ENCODE measurements around the gene SIRT5. TPM values are rescaled to one million over a fixed set of nuclear protein-coding genes. Genes with fewer than 3 reads are reported as not detected.

The SIRT5 gene
- total RNA-seq, 1 donor from 2014 or later, result 21.2 TPM

DNA sequence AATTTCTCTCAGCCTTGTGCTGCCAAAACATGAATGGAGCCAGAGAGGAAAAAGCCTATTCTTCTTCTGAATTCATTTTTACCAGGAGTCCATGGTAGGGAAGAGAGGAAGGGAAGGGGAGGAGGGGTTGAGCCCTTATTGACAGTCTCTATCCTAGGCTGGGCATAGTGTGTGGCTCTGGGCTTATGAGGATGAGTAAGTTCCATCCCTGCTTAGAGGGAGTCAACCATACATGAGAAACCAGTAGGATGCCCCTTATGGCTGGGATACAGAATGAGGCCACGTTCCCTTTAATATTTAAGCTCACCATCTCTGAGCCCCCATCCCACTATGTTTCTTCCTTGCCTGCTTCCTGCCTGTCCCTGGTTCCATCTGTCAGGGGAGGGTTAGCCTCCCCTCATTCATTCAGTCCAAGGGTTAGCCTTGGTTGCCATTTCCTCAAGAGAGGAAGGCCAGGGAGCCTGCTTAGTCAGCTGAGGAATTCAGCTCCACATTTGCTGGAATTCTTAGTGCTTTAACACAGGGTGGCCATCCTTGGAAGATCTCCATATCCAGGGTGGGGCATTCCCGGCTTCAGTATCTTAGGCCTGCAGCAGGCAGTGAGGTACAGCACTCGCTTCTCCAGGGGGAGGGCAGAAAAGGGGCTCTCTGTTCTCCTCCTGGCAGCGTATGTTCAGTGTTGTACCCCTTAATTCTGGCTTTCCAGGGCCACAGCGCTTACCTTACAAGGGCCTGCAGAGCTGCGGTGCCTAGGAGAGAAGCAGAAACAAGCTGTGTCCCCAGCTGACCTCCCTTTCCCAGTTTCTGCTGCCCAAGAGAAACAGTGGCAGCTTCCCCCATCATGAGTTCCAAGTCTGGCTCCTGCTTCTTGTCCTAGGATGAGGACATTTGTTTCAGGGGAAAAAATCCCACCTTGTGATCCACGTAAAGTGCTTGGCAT lies 12.5 kb downstream of the SIRT5 start:
- peak; percentile 28 for DNase-seq (ENCODE audit: low spot score)

- no peak for DNase-seq (ENCODE audit: low spot score)
Measured at GRCh38 chr6:13589801-13590200, 15.4 kb downstream of the SIRT5 start.

DNA sequence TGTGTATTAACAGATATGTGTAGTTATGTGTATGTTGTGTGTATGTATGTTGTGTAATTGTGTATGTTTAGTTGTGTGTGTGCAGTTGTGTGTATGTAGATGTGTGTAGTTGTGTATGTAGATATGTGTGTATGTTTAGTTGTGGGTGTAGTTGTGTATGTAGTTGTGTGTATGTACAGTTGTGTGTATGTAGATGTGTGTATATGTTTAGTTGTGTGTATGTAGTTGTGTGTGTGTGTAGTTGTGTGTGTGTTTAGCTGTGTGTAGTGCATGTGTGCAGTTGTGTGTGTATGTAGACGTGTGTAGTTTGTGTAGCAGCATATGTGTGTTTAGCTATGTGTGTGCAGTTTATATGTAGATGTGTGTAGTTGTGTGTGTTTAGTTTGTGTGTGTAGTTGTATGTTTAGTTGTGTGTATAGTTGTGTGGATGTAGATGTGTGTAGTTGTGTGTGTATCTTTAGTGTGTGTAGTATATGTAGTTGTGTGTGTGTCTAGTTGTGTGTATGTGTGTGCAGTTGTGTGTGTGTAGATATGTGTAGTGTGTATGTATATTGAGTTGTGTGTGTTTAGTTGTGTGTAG lies 16.3 kb downstream of the SIRT5 start:
- no peak for DNase-seq (ENCODE audit: low spot score)

- no peak for DNase-seq (ENCODE audit: low spot score)
Measured at GRCh38 chr6:13591205-13591921, 17.0 kb downstream of the SIRT5 start.

DNA sequence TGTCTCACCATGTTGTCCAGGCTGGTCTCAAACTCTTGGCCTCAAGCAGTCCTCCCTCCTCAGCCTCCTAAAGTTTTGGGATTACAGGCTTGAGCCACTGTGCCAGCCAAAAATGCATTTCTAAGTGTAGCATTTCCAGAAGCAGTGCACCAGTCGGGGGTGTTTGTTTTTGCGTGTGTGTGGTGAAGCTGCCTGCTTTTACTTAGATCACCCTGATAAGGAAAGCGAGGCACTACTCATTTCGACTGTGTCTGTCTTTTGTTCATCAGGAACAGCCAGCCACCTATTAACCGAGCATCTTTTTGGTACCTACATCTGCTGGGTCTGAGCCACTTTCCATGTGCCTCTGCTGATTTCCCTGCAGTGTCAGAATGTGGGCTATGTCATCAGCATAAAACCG lies 18.7 kb downstream of the SIRT5 start:
- no peak for DNase-seq (ENCODE audit: low spot score)

- peak; percentile 16 for DNase-seq (ENCODE audit: low spot score)
Measured at GRCh38 chr6:13593720-13594119, 19.3 kb downstream of the SIRT5 start.

DNA sequence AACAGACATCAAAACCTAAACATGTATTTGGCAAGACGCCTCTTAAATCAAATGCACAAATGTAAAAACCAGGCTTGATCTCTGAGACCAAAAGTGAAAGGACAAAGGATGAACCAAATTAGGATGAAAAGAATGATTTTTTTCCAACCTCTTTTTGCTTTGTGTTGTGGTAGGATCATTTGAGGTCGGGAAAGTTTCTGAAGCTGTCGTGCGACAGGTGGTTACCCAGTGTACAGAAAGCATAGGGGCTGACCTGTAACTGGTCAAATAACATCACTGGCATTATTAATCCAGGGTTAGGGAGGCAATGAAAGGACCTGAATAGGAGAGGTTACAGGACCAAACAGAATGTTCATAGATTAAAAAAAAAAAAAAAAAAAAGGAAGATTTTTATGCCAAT lies 22.7 kb downstream of the SIRT5 start:
- no peak for DNase-seq (ENCODE audit: low spot score)

GRCh38 chr6:13600036-13600435 lies 25.6 kb downstream of the SIRT5 start:
- no peak for DNase-seq (ENCODE audit: low spot score)

- no peak for DNase-seq (ENCODE audit: low spot score)
Measured at GRCh38 chr6:13604135-13604534, 29.7 kb downstream of the SIRT5 start.

- no peak for DNase-seq (ENCODE audit: low spot score)
Measured at GRCh38 chr6:13604546-13605416, 30.4 kb downstream of the SIRT5 start.

DNA sequence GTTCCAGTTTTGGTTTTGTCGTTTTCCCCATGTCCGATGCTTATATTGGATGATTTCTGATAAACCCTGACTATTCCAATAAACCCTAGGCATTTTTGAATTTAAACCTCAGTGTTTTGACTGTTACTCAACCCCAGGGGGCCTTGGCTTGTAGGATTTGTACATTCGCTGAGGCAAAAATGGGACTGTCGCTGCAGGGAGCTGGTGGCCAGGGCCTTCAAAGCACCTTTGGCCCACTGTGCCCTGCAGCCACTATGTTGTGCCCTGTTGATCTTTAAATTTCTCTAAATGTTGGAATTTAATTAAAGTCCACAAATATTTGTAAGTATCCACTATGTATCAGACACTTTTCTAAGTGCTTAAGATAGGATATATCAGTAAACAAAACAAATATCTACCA lies 31.2 kb downstream of the SIRT5 start:
- DNase-seq (ENCODE audit: low spot score), result no peak

DNA sequence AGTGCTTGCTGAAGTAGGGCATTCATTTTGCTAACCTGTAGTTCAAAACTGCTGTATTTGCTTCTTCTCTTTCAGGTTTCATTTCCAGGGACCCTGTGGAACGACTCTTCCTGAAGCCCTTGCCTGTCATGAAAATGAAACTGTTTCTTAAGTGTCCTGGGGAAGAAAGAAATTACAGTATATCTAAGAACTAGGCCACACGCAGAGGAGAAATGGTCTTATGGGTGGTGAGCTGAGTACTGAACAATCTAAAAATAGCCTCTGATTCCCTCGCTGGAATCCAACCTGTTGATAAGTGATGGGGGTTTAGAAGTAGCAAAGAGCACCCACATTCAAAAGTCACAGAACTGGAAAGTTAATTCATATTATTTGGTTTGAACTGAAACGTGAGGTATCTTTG lies 37.3 kb downstream of the SIRT5 start:
- no peak for DNase-seq (ENCODE audit: low spot score)

DNA sequence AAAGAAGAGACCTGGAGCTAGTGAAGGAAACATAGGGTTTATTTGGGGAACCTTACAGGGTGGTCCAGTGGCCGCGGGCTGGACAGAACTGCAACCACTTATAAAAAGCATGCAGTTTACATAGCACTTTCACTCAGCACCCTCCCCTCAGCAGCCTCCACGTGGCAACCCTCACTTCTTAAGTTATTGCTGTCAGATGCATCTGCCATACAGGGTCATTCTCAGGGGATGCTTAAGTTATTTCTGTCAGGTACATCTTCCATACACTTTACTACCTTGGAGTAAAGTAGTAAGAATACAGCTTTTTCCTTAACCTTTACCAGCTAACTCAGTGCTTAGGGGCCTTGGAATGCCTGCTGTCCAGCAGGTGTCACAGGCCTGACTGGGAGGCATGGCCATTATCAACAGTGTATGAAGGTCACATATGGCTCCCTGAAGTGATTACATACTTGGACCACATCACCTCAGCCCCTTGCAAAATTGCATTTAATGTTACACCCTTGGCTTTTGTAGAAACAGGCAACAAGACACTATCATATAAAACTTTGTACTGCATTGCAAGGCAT lies 38.7 kb downstream of the SIRT5 start:
- no peak for DNase-seq (ENCODE audit: low spot score)

GRCh38 chr6:13614126-13614925 lies 39.9 kb downstream of the SIRT5 start:
- DNase-seq (ENCODE audit: low spot score), result peak; percentile 46

DNA sequence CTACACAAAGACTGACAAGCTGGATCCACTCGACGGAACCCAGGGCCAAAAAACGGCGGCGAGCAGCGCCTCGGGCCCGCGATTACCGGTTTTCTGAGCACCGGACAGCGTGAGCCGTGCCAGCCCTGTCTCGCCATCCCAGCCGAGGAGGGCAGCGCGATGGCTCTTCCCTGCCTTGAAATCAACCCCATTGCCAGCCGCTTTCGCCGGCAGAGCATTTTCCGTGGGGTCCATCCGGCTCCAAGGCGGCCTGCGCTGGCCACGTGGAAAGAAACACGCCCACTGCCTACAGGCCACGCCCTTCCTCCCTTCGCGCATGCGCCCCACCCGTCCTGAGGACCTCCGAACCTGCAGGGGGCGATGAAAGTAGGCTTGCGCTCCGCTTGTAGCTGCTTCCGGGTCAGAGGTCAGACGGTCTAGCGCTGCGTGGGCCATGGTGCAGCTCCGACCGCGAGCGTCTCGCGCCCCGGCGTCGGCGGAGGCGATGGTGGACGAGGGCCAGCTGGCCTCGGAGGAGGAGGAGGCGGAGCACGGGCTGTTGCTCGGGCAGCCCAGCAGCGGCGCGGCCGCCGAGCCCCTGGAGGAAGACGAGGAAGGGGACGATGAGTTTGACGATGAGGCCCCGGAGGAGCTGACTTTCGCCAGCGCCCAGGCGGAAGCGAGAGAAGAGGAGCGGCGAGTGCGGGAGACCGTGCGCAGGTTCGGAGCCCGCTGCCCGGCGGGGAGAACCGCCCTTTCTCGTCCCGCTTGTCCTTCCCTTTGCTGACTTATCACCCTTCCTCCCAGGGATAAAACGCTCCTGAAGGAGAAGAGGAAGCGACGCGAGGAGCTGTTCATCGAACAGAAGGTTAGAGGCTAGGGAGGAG lies 40.8 kb downstream of the SIRT5 start, which contains the start of gene NOL7:
TSS of gene NOL7 (plus strand) at position 410 of the 866 bp plus-strand sequence. CDS start at position 434, 24 bp downstream.
- peak; percentile 99 for DNase-seq (ENCODE audit: low spot score)

GRCh38 chr6:13615792-13616120 lies 41.4 kb downstream of the SIRT5 start:
- peak; percentile 48 for DNase-seq (ENCODE audit: low spot score)

DNA sequence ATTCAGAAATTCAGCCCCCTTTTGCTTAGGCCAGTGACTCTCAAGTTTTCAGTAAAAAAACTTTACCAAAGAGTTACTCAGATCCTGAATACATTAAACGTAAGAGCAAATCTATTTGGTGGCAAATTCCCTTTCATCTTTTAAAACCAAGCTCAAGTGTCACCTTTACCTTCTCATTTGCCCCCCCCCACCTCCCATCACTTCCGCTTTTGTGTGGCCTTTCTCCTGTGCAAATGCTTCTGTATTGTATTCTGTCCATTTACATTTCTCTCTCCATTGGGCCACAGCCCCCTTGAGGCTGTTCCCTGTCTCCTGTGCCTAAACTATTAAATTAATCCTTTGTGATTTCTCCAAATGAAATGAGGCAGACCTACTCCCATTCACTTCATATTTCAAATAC lies 42.7 kb downstream of the SIRT5 start:
- no peak for DNase-seq (ENCODE audit: low spot score)

GRCh38 chr6:13624871-13625288 lies 50.5 kb downstream of the SIRT5 start:
- no peak for DNase-seq (ENCODE audit: low spot score)

DNA sequence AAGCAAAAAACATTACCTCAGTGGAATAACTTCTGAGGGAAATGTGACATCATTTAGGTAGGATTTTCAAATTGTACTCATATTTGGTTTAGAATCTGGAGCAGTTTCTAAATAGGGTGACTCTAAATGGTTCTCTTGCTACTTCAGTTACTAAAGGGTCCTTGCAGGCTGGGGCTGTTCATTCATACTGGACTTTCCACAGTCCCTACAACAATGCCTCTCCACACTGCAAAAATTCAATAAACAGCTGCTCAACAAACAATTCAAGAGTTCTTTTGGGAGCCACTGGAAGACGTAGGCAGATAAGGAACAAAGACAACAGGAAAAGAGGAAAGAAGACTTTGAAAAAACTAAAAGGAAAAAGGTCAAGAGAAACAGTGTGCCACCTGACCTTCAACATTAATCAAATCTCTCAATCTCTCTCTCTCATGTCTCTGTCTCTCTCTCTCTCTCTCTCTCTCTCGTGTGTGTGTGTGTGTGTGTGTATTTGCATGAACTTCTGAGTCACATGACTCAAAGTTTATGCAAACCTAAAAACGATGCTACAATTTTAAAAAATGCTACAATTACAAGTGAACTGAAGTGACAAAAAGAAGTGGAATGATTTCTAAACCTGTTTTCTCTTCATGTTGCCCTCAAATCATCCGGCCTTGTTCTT lies 55.2 kb downstream of the SIRT5 start:
- DNase-seq (ENCODE audit: low spot score), result no peak

Data from umbilical cord (tissue), 2 donors.